Uterus (tissue), 2 donors: ENCODE data around the gene TECTB.

ENCODE experiments used
- CTCF ChIP-seq, 4 experiments: fragments of 200-600 bp in 2 of 4; fragments of 450-650 bp in 2 of 4; sonication (generic) in 2 of 4; IDR thresholded peaks; one replicate each; pipeline ENCODE4 v1.5.1; 2016 to 2019; ENCODE audit warnings: antibody characterized with exemption in 4 of 4, mild to moderate bottlenecking in 2 of 4, moderate library complexity in 1 of 4
- POLR2A ChIP-seq, 2 donors: fragments of 450-650 bp; IDR thresholded peaks; one replicate each; pipeline ENCODE4 v1.6.1; 2016; ENCODE audit warnings: antibody characterized with exemption in 2 of 2, mild to moderate bottlenecking in 1 of 2, moderate library complexity in 1 of 2

DNA sequence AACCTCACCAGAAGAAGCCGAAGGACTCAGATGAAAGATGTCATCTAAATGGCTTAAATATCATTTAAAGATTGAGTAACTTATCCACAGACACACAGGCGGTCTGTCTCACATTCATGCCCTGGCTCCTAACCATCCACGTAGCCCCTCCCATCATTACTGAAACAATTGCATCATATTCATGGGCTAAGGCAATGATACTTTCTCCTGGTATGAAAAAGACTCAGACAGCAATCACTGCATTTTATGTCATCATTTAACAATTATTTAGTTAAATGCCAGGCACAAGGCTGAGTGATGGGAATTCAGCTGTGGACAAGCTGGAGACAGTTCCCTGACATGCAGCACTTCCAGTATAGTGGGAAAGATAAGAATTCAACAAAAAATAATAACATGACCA lies 11.2 kb upstream of the TECTB start:
- TF ChIP-seq CTCF (IDR thresholded peaks at IDR 0.05) (no peak), POLR2A (IDR thresholded peaks at IDR 0.05) (no peak)
